Measurements from ENCODE around the gene ENDOU. TPM values are rescaled to one million over a fixed set of nuclear protein-coding genes. Genes with fewer than 3 reads are reported as not detected.

The ENDOU gene
- total RNA-seq, 4 donors from 2014 or later = 0.28 to 0.64 TPM; not detected in 2

DNA sequence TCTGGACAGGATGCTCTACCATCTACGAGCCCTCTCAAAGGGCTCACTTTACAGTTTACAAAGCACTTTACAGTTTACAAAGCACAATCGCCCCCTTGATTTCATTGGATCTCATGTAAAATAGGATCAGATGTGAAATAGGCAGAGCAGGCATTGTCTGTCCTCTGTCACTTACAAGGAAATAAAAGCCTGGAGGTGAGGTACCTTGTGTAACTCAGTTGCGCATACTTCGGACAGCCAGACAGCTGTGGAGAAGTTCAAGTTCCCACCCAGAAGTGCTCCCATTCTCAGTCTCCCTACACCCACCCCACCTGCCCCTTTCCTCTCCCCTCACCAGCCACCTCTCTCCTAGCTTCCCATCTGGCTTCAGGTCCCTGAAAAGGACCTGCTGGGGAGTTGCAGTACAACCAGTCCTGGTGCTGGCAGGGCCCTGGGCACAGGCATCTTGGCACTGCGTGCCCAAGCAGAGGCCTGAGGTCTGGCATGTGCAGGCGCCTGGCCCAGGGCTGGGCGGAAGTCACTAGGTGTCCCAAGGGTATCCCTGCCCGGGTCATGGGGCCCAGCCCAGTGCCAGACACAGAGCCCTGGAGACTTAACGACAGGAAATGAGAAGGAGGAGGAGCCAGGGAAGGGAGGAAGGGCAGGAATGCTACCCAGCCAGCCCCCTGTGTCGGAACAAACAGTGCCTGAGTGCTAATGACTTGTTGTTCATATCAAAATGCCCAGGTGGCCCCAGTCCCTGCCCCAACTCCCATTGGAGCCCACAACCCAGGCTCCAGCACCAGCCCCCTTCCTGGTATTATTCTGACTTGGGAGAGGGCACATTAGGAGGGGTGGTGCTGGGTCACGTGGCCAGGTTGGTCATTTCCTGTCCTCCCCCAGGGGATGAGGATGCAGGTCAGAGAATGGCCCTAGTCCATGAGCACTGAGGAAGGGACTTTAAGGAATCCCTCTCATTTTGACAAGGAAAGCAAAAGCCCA is 28.0 kb upstream of the ENDOU start:
- no peaks in the 10 kb centered on the region for H3K9me3 ChIP-seq
- no peak overlapping the region for H3K4me3 ChIP-seq
- peaks cover 0 to 3% of the 10 kb centered on the region in 2 donors for H3K4me1 ChIP-seq
- no peaks in the 10 kb centered on the region for H3K27me3 ChIP-seq
- H3K36me3 ChIP-seq = no peaks in the 10 kb centered on the region
- intact Hi-C loops (cut with DNase I; ENCODE audit: low total_unique reads) = no loop called here
- TF ChIP-seq CTCF (IDR thresholded peaks at IDR 0.05) = peak in 1 of 4 experiments; percentile 12
- TF ChIP-seq POLR2A (IDR thresholded peaks at IDR 0.05) = no peak
- DNase-seq = peak in 1 of 2 donors; percentile 73
- H3K27ac ChIP-seq = peak overlapping the region; percentile 41 to 56

DNA sequence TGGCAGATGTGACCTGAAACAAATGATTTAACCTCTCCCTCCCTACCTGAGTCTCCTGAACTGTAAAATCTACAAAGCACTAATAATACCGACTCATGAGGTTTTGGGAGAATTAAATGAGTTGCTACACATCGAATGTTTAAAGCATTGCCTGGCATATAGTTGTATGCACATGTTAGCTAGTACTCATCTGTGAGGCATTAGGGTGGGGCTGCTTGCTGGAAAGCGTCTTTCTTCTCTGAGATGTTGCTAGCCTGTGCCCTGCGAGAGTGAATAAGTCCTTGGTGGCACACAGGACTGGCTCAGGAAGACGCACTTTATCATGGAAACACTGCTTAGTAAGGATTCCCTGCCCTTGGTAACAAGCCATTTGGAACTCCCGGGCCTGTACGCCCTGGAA is 27.3 kb upstream of the ENDOU start:
- H3K4me3 ChIP-seq = no peak overlapping the region
- no peaks in the 10 kb centered on the region for H3K27me3 ChIP-seq
- H3K4me1 ChIP-seq = peaks cover 0 to 3% of the 10 kb centered on the region in 2 donors
- no peaks in the 10 kb centered on the region for H3K36me3 ChIP-seq
- H3K27ac ChIP-seq = peak overlapping the region; percentile 41 to 56
- DNase-seq = no peak
- H3K9me3 ChIP-seq = no peaks in the 10 kb centered on the region
- intact Hi-C loops (cut with DNase I; ENCODE audit: low total_unique reads) = no loop called here
- TF ChIP-seq POLR2A (IDR thresholded peaks at IDR 0.05) (no peak), CTCF (IDR thresholded peaks at IDR 0.05) (no peak)

DNA sequence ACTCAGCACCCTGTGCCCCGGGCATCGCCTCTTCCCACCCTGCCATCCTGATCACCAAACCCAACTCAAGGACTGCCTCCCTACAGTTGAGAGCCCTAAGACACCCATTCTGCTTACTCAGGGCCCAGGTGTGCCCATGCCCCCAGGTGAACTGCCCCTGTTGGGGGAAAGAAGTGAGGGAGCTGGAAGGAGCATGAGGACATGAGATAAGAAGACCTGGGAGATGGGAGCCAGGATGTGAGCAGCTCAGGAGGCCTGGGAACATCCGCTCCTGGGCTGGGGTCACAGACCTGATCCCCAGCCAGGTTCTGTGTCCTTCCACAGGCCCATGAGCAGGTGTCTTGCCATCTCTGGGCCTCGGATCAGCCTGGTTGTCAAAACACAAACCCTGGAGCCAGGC is 26.8 kb upstream of the ENDOU start:
- intact Hi-C loops (cut with DNase I; ENCODE audit: low total_unique reads) = no loop called here
- H3K9me3 ChIP-seq = no peaks in the 10 kb centered on the region
- H3K36me3 ChIP-seq = no peaks in the 10 kb centered on the region
- no peak overlapping the region for H3K4me3 ChIP-seq
- no peak overlapping the region for H3K27ac ChIP-seq
- DNase-seq = no peak
- H3K27me3 ChIP-seq = no peaks in the 10 kb centered on the region
- no peak for TF ChIP-seq POLR2A (IDR thresholded peaks at IDR 0.05)
- TF ChIP-seq CTCF (IDR thresholded peaks at IDR 0.05) = no peak
- peaks cover 0 to 3% of the 10 kb centered on the region in 2 donors for H3K4me1 ChIP-seq

DNA sequence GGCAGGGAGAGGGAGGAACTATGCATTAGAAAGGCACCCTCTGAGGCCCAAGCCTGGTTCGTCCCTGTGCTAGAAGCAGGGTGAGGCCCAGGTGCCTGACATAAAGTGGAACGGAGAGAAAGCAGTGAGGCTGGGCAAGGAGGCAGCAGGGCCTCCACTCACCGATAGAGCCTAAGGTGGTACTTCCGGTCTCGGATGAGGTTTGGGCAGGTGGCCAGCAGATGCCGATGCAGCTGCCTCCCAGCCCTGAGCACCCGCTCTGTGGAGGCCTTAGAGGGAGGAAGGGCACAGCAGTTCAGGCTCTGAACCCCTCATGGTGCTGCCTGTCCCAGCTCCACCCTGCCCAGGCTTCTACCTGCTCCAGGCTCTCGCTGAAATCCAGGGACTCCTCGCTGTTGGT is 26.3 kb upstream of the ENDOU start:
- Histone ChIP-seq H3K4me3 (no peak overlapping the region), H3K36me3 (no peaks in the 10 kb centered on the region), H3K27me3 (no peaks in the 10 kb centered on the region), H3K4me1 (peaks cover 0 to 3% of the 10 kb centered on the region in 2 donors), H3K27ac (no peak overlapping the region), H3K9me3 (no peaks in the 10 kb centered on the region)
- intact Hi-C loops (cut with DNase I; ENCODE audit: low total_unique reads) = no loop called here
- no peak for DNase-seq
- TF ChIP-seq POLR2A (IDR thresholded peaks at IDR 0.05) = no peak
- no peak for TF ChIP-seq CTCF (IDR thresholded peaks at IDR 0.05)

DNA sequence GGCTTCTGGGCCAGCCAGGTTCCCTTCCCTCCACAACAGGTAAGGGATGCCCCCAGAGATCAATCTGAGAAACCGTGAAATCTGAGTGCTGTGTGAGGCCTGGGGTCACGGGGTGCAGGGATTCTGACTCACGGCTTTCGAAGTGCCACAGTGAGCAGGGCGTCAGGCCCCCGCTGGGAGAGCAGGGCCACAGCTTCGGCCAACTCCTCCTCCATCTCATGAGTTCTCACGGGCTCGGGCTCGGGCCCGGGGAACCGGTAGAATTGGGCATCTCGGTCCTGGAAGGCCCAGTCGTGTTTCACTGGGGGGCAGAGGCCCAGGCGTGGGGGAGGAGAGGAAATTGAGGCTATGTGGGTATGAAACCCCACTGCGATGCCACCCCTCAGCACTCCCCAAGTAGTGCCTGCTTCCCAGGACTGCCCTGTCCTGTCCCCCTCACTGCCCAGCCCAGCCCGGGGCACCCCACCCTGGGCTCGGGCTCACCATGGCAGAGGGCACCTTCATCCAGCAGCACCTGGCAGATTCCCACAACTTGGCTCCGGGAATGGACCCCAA is 25.7 kb upstream of the ENDOU start:
- no peak for TF ChIP-seq POLR2A (IDR thresholded peaks at IDR 0.05)
- TF ChIP-seq CTCF (IDR thresholded peaks at IDR 0.05) = no peak
- Histone ChIP-seq H3K27ac (no peak overlapping the region), H3K9me3 (no peaks in the 10 kb centered on the region), H3K4me3 (no peak overlapping the region), H3K27me3 (no peaks in the 10 kb centered on the region), H3K4me1 (peaks cover 0 to 3% of the 10 kb centered on the region in 2 donors), H3K36me3 (no peaks in the 10 kb centered on the region)
- intact Hi-C loops (cut with DNase I; ENCODE audit: low total_unique reads) = no loop called here
- DNase-seq = no peak
